ENCODE data around the gene PSMG2. TPM values are rescaled to one million over a fixed set of nuclear protein-coding genes. Genes with fewer than 3 reads are reported as not detected.
A peak's percentile ranks its signal among the peaks of the same experiment; 100 is the strongest.

The PSMG2 gene
- total RNA-seq (10 to 100 TPM; 60.0 to 77.5 TPM), polyA plus RNA-seq (ENCODE audit: insufficient read length in 2 of 2) (10 to 100 TPM; 69.8 to 77.0 TPM)
- long read RNA-seq, donor 1, transcript PSMG2-201 (7 exons, 1,686 nt) = major isoform, 53 of 59 reads
- long read RNA-seq, donor 1, partial matches to known transcripts = 0 of 59 reads
- long read RNA-seq, donor 1, other reads (novel, unspliced or antisense) = 0 of 59 reads
- long read RNA-seq, donor 2, transcript PSMG2-201 (7 exons, 1,686 nt) = major isoform, 13 of 15 reads
- long read RNA-seq, donor 2, partial matches to known transcripts = 0 of 15 reads
- long read RNA-seq, donor 2, other reads (novel, unspliced or antisense) = 0 of 15 reads
- long read RNA-seq, donor 3, transcript PSMG2-201 (7 exons, 1,686 nt) = major isoform, 13 of 14 reads
- long read RNA-seq, donor 3, partial matches to known transcripts = 0 of 14 reads
- long read RNA-seq, donor 3, other reads (novel, unspliced or antisense) = 0 of 14 reads
- long read RNA-seq, donor 4, transcript PSMG2-201 (7 exons, 1,686 nt) = major isoform, 50 of 71 reads
- long read RNA-seq, donor 4, partial matches to known transcripts = 11 of 71 reads
- long read RNA-seq, donor 4, other reads (novel, unspliced or antisense) = 6 of 71 reads

GRCh38 chr18:12702221-12703095 is at the start of gene PSMG2, which contains the start of gene CEP76:
TSS of gene PSMG2 (plus strand) at chr18:12703042. CDS start at chr18:12703108, 66 bp downstream.
TSS of gene CEP76 (minus strand) at chr18:12702723. CDS start at chr18:12702548, 175 bp downstream.
- Histone ChIP-seq H3K27me3 (ENCODE audit: control insufficient read depth, insufficient read depth, low read length) (no peaks in the 10 kb centered on the region), H3K4me1 (ENCODE audit: control insufficient read depth, insufficient read depth, low read length) (peaks cover 10% of the 10 kb centered on the region)
- WGBS (ENCODE audit: insufficient coverage) = under 1% methylated on average over 88 of the region's 89 CpGs

GRCh38 chr18:12654971-12655370 is 47.9 kb upstream of the PSMG2 start:
- H3K9me3 ChIP-seq (ENCODE audit: control insufficient read depth, insufficient read depth, low read length) = no peaks in the 10 kb centered on the region
- H3K4me3 ChIP-seq (ENCODE audit: low read depth, low read length) = no peak overlapping the region
- no peak for DNase-seq (ENCODE audit: low read depth in 4 of 6, low spot score in 6 of 6)
- peaks cover 25% of the 10 kb centered on the region for H3K4me1 ChIP-seq (ENCODE audit: control insufficient read depth, insufficient read depth, low read length)
- H3K27me3 ChIP-seq (ENCODE audit: control insufficient read depth, insufficient read depth, low read length) = no peaks in the 10 kb centered on the region
- peaks cover 4% of the 10 kb centered on the region for H3K36me3 ChIP-seq (ENCODE audit: control insufficient read depth, insufficient read depth, low read length)
- WGBS (ENCODE audit: insufficient coverage) = no CpG with 5 or more reads among the region's 1 CpG
- no peak overlapping the region for H3K27ac ChIP-seq (ENCODE audit: low read depth, low read length)

More at GRCh38 chr18:12702221-12703095, at the start of gene PSMG2, which contains the start of gene CEP76:
- Histone ChIP-seq H3K27ac (ENCODE audit: low read depth, low read length) (peak within 1 kb of the TSS; percentile 95), H3K9me3 (ENCODE audit: control insufficient read depth, insufficient read depth, low read length) (no peaks in the 10 kb centered on the region), H3K36me3 (ENCODE audit: control insufficient read depth, insufficient read depth, low read length) (peaks cover 3% of the 10 kb centered on the region), H3K4me3 (ENCODE audit: low read depth, low read length) (peak within 1 kb of the TSS; percentile 96)
- DNase-seq (ENCODE audit: low read depth in 4 of 6, low spot score in 6 of 6) = peak; percentile 71 to 96 (median 80)

GRCh38 chr18:12656605-12656937 is 46.3 kb upstream of the PSMG2 start:
- DNase-seq (ENCODE audit: low read depth in 4 of 6, low spot score in 6 of 6) = no peak
- H3K27me3 ChIP-seq (ENCODE audit: control insufficient read depth, insufficient read depth, low read length) = no peaks in the 10 kb centered on the region
- peaks cover 17% of the 10 kb centered on the region for H3K4me1 ChIP-seq (ENCODE audit: control insufficient read depth, insufficient read depth, low read length)
- WGBS (ENCODE audit: insufficient coverage) = 4% methylated on average over 3 of the region's 3 CpGs
- no peaks in the 10 kb centered on the region for H3K9me3 ChIP-seq (ENCODE audit: control insufficient read depth, insufficient read depth, low read length)
- peak overlapping the region; percentile 58 for H3K4me3 ChIP-seq (ENCODE audit: low read depth, low read length)
- H3K27ac ChIP-seq (ENCODE audit: low read depth, low read length) = peak overlapping the region; percentile 65
- H3K36me3 ChIP-seq (ENCODE audit: control insufficient read depth, insufficient read depth, low read length) = peaks cover 4% of the 10 kb centered on the region

GRCh38 chr18:12656938-12657683 is 45.7 kb upstream of the PSMG2 start:
- peak overlapping the region; percentile 58 for H3K4me3 ChIP-seq (ENCODE audit: low read depth, low read length)
- H3K36me3 ChIP-seq (ENCODE audit: control insufficient read depth, insufficient read depth, low read length) = peaks cover 4% of the 10 kb centered on the region
- no peaks in the 10 kb centered on the region for H3K9me3 ChIP-seq (ENCODE audit: control insufficient read depth, insufficient read depth, low read length)
- no peaks in the 10 kb centered on the region for H3K27me3 ChIP-seq (ENCODE audit: control insufficient read depth, insufficient read depth, low read length)
- DNase-seq (ENCODE audit: low read depth in 4 of 6, low spot score in 6 of 6) = peak in 3 of 6 donors; percentile 23 to 76 (median 64)
- peak overlapping the region; percentile 65 for H3K27ac ChIP-seq (ENCODE audit: low read depth, low read length)
- WGBS (ENCODE audit: insufficient coverage) = 0% methylated on average over 83 of the region's 89 CpGs
- peaks cover 17% of the 10 kb centered on the region for H3K4me1 ChIP-seq (ENCODE audit: control insufficient read depth, insufficient read depth, low read length)

- H3K4me3 ChIP-seq (ENCODE audit: low read depth, low read length) = peak within 1 kb of the TSS; percentile 58
- WGBS (ENCODE audit: insufficient coverage) = under 1% methylated on average over 112 of the region's 112 CpGs
- H3K4me1 ChIP-seq (ENCODE audit: control insufficient read depth, insufficient read depth, low read length) = peaks cover 17% of the 10 kb centered on the region
Measured at GRCh38 chr18:12657684-12658425, 45.0 kb upstream of the PSMG2 start, which contains the start of gene SPIRE1. TSS of gene SPIRE1 (minus strand) at chr18:12658107. CDS start at chr18:12657866, 241 bp downstream.

DNA sequence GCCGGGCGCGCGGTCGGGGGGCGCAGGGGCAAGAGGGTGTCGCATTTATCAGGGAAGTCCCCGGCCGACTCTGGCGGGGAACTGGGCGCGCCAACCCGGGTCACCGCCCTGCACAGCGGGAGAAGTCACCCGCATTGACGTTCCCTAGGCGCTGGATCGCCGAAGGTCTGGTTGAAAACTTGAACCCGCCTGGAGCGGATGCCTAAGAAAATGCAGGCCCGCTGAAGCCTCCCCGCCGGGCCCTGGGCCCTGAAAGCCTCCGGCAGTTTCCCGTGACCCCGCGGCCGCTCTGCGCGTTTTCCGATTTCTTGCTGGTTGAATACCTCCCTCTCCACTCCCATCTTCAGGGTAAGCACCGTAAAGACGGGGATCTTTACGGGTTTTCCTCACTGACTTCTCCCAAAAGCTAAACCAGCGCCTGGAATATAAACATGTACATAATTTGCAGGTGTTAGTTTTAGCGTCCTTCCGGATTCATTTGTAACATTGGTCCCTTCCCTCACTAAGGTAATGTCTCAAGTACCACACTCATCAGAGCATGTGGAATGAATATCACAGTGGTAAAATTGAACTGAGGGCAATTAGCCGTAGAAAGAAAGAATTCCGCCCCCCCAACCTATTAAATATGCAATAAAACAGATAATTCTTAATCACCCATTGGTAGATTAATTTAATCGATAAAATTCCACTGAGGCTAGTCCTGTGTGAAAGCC is 44.3 kb upstream of the PSMG2 start:
- peaks cover 4% of the 10 kb centered on the region for H3K36me3 ChIP-seq (ENCODE audit: control insufficient read depth, insufficient read depth, low read length)
- peaks cover 15% of the 10 kb centered on the region for H3K4me1 ChIP-seq (ENCODE audit: control insufficient read depth, insufficient read depth, low read length)
- peak overlapping the region; percentile 63 for H3K27ac ChIP-seq (ENCODE audit: low read depth, low read length)
- H3K4me3 ChIP-seq (ENCODE audit: low read depth, low read length) = peak overlapping the region; percentile 43
- H3K27me3 ChIP-seq (ENCODE audit: control insufficient read depth, insufficient read depth, low read length) = no peaks in the 10 kb centered on the region
- H3K9me3 ChIP-seq (ENCODE audit: control insufficient read depth, insufficient read depth, low read length) = no peaks in the 10 kb centered on the region
- peak in 3 of 6 donors; percentile 38 to 70 (median 64) for DNase-seq (ENCODE audit: low read depth in 4 of 6, low spot score in 6 of 6)
- WGBS (ENCODE audit: insufficient coverage) = 3% methylated on average over 33 of the region's 42 CpGs

More at GRCh38 chr18:12657684-12658425, 45.0 kb upstream of the PSMG2 start, which contains the start of gene SPIRE1:
- H3K36me3 ChIP-seq (ENCODE audit: control insufficient read depth, insufficient read depth, low read length) = peaks cover 4% of the 10 kb centered on the region
- H3K27me3 ChIP-seq (ENCODE audit: control insufficient read depth, insufficient read depth, low read length) = no peaks in the 10 kb centered on the region
- H3K27ac ChIP-seq (ENCODE audit: low read depth, low read length) = peak within 1 kb of the TSS; percentile 65
- H3K9me3 ChIP-seq (ENCODE audit: control insufficient read depth, insufficient read depth, low read length) = no peaks in the 10 kb centered on the region
- DNase-seq (ENCODE audit: low read depth in 4 of 6, low spot score in 6 of 6) = peak in 4 of 6 donors; percentile 53 to 88 (median 75)

- no peak overlapping the region for H3K27ac ChIP-seq (ENCODE audit: low read depth, low read length)
- no peak overlapping the region for H3K4me3 ChIP-seq (ENCODE audit: low read depth, low read length)
- 100% methylated on average over 6 of the region's 9 CpGs for WGBS (ENCODE audit: insufficient coverage)
- H3K27me3 ChIP-seq (ENCODE audit: control insufficient read depth, insufficient read depth, low read length) = no peaks in the 10 kb centered on the region
- H3K4me1 ChIP-seq (ENCODE audit: control insufficient read depth, insufficient read depth, low read length) = peaks cover 11% of the 10 kb centered on the region
- no peaks in the 10 kb centered on the region for H3K9me3 ChIP-seq (ENCODE audit: control insufficient read depth, insufficient read depth, low read length)
- peaks cover 4% of the 10 kb centered on the region for H3K36me3 ChIP-seq (ENCODE audit: control insufficient read depth, insufficient read depth, low read length)
- DNase-seq (ENCODE audit: low read depth in 4 of 6, low spot score in 6 of 6) = peak in 3 of 6 donors; percentile 62 to 92 (median 88)
Measured at GRCh38 chr18:12659904-12660605, 42.8 kb upstream of the PSMG2 start.

Data from spinal cord (tissue), 10 donors.